Tibial artery (tissue), 4 donors: Measurements from ENCODE around the gene RAB44.

Source experiments
- DNase-seq, 2 donors: peaks; one replicate each; pipeline ENCODE4 v3.0.0-alpha.2; 2019
- H3K27ac ChIP-seq, 2 donors: fragments of 200-600 bp; sonication (generic) in 1 of 2; 1 replicate in 1 of 2; 2 replicates in 1 of 2; pipeline ENCODE4 v1.5.1; 2018 to 2019; ENCODE audit warnings: mild to moderate bottlenecking in 1 of 2
- H3K27me3 ChIP-seq, 2 donors: fragments of 200-600 bp; sonication (generic) in 1 of 2; one replicate each; pipeline versions ENCODE4 v1.5.1 to v1.6.0; 2016 to 2019
- H3K36me3 ChIP-seq, 3 donors: fragments of 200-600 bp; sonication (generic) in 2 of 3; one replicate each; pipeline ENCODE4 v1.5.1; 2016 to 2019; ENCODE audit warnings: mild to moderate bottlenecking in 2 of 3
- H3K4me1 ChIP-seq, 4 donors: fragments of 200-600 bp; sonication (generic) in 2 of 4; 1 replicate in 3 of 4; 2 replicates in 1 of 4; pipeline ENCODE4 v1.5.1; 2016 to 2019
- H3K4me3 ChIP-seq, 2 donors: fragments of 200-600 bp; sonication (generic) in 1 of 2; 1 replicate in 1 of 2; 2 replicates in 1 of 2; pipeline ENCODE4 v1.5.1; 2018 to 2019; ENCODE audit warnings: mild to moderate bottlenecking in 2 of 2
- H3K9me3 ChIP-seq, 3 donors: fragments of 200-600 bp; sonication (generic) in 1 of 3; one replicate each; pipeline ENCODE4 v1.5.1; 2016 to 2019
- intact Hi-C: fragments of 100-400 bp; cut with DNase I; formaldehyde crosslinking; loops from one replicate; pipeline ENCODE4 v1.15.0; 2023; ENCODE audit warnings: low total_unique reads
- TF ChIP-seq, protein P1 (sequence below), 2 experiments: fragments of 200-600 bp in 1 of 2; fragments of 450-650 bp in 1 of 2; IDR thresholded peaks; one replicate each; pipeline ENCODE4 v1.5.1; 2017 to 2019; ENCODE audit warnings: antibody characterized with exemption in 2 of 2, mild to moderate bottlenecking in 1 of 2, moderate library complexity in 1 of 2

RAB44 gene

DNA sequence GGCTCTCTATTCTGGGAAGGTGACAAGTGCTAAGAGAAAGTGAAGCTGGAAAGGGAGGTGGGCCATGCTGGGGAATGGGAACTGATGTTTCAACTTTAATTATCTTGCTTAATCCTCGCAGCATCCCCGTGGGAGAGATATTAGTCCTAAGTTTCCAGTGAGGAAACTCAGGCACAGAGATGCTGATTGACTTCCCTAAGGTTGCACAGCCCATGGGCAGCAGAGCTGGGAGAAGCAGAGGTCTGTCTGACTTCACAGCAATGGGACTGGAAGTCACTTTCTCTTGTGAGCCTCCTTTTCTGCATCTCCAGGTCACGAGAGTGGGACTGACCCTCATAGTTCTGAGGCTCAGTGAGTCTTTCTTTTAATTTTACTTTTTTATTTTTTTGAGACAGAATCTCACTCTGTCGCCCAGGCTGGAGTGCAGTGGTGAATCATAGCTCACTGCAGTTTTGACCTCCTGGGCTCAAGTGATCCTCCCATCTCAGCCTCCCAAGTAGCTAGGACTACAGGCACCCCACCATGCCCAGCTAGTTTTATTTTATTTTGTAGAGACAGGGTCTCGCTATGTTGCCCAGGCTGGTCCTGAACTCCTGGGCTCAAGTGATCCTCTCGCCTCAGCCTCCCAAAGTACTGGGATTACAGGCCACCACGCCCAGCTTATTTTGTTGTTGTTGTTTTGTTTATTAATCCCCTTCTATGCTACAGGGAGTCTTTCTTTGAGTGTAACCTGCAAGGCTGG is 2.6 kb downstream of the RAB44 start:
- TF ChIP-seq, protein P1, sequence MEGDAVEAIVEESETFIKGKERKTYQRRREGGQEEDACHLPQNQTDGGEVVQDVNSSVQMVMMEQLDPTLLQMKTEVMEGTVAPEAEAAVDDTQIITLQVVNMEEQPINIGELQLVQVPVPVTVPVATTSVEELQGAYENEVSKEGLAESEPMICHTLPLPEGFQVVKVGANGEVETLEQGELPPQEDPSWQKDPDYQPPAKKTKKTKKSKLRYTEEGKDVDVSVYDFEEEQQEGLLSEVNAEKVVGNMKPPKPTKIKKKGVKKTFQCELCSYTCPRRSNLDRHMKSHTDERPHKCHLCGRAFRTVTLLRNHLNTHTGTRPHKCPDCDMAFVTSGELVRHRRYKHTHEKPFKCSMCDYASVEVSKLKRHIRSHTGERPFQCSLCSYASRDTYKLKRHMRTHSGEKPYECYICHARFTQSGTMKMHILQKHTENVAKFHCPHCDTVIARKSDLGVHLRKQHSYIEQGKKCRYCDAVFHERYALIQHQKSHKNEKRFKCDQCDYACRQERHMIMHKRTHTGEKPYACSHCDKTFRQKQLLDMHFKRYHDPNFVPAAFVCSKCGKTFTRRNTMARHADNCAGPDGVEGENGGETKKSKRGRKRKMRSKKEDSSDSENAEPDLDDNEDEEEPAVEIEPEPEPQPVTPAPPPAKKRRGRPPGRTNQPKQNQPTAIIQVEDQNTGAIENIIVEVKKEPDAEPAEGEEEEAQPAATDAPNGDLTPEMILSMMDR (IDR thresholded peaks at IDR 0.05) = no peak
- H3K27ac ChIP-seq = no peak overlapping the region
- intact Hi-C loops = no loop called here
- no peaks in the 10 kb centered on the region for H3K4me1 ChIP-seq
- DNase-seq = peak in 1 of 2 donors; percentile 4
- H3K27me3 ChIP-seq = peaks cover 0 to 4% of the 10 kb centered on the region in 2 donors
- no peaks in the 10 kb centered on the region for H3K36me3 ChIP-seq
- H3K4me3 ChIP-seq = no peak overlapping the region
- no peaks in the 10 kb centered on the region for H3K9me3 ChIP-seq

DNA sequence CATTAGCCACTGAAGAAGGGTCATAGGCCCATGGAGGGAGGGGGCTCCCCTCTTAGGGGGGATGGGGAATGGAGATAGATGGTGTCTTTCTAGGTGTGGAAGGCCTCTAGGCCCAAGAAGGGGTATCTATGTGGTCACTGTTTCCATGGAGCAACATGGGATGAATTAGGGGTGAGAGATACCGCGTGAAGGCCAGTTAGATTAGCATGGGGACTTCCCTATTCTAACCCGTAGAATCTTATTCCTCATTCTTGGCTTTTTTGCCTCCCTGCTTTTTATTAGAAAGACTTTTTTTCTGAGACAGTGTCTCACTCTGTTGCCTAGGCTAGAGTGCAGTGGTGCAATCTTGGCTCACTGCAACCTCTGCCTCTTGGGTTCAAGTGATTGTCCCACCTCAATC is 3.2 kb downstream of the RAB44 start:
- no peaks in the 10 kb centered on the region for H3K9me3 ChIP-seq
- no peak overlapping the region for H3K4me3 ChIP-seq
- intact Hi-C loops = no loop called here
- TF ChIP-seq, protein P1 (IDR thresholded peaks at IDR 0.05) = no peak
- peak in 1 of 2 donors; percentile 28 for DNase-seq
- no peaks in the 10 kb centered on the region for H3K36me3 ChIP-seq
- H3K27me3 ChIP-seq = peaks cover 0 to 4% of the 10 kb centered on the region in 2 donors
- H3K4me1 ChIP-seq = no peaks in the 10 kb centered on the region
- no peak overlapping the region for H3K27ac ChIP-seq

DNA sequence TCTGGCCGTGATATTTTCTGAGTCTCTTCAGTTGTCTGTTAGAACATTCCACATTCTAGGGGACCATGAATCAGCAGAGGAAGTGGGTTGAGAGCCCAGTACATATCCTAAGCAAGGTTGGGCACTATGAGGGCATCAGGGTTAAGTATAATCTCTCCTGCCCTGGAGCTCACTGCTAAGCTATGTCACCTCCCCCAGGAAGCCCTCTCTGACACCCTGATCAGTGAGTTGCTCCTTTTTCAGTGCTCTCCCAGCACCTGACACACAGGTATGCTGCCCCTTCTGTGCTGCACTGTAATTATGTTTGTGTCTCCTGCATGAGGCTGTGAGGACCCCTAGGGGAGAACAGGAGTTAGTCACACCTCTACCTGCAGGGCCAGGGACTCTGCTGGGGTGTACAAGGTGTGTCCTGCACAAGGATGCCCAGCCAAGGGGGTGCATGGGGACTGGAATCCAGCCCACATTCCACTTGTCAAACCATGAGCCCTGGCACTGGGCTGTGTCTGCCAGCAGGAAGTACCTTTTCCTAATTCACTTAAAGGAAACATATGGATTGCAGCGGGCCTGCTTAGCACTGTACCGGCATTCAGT is 3.9 kb downstream of the RAB44 start:
- intact Hi-C loops = no loop called here
- Histone ChIP-seq H3K4me1 (no peaks in the 10 kb centered on the region), H3K27ac (no peak overlapping the region), H3K27me3 (peaks cover 0 to 4% of the 10 kb centered on the region in 2 donors), H3K9me3 (no peaks in the 10 kb centered on the region), H3K4me3 (no peak overlapping the region), H3K36me3 (no peaks in the 10 kb centered on the region)
- TF ChIP-seq, protein P1 (IDR thresholded peaks at IDR 0.05) = no peak
- DNase-seq = peak in 1 of 2 donors; percentile 44

DNA sequence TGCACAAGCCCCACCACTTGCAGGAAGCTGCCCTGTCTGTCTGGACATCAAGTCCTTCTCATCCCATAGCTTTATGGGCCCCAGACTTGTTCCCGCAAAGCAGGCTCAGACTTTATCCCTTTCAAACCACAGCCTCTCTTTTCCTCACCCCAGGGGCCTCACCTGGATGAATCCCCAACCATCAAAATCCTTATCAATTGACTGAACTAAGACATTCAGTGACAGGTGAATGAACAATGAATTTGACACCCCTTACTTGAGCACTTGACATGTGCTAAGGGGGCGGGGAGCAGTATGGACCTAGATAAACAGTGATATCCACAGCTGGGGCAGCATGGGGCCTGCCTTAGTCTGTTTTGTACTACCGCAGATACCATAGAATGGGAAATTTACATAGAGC is 5.0 kb downstream of the RAB44 start:
- intact Hi-C loops = no loop called here
- Histone ChIP-seq H3K4me3 (no peak overlapping the region), H3K9me3 (no peaks in the 10 kb centered on the region), H3K27me3 (peaks cover 0 to 4% of the 10 kb centered on the region in 2 donors), H3K4me1 (no peaks in the 10 kb centered on the region), H3K27ac (no peak overlapping the region), H3K36me3 (no peaks in the 10 kb centered on the region)
- peak in 1 of 2 donors; percentile 21 for DNase-seq
- TF ChIP-seq, protein P1 (IDR thresholded peaks at IDR 0.05) = no peak

DNA sequence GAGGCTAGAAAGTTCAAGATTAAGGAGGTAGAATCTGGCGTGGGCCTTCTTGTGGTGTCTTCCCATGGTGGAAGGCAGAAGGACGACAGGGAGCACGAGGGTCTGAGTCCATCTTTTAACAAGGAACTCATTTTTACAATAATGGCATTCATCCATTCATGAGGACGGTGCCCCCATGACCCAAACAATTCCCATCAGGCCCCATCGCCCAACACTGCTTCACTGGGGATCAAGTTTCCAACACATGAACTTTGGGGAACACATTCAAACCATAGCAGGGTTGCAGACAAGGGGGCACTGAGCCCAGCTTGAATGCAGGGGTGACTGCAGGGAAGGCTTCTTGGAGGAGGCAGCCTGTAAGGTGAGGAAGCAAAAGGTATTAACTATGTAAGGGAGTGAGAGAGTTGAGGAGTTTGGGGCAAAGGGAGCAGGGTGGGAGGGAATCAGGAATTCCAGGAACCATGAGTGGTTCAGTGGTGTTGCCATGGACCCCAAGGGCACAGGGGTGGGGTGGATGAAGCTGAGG is 5.5 kb downstream of the RAB44 start:
- H3K9me3 ChIP-seq = no peaks in the 10 kb centered on the region
- TF ChIP-seq, protein P1 (IDR thresholded peaks at IDR 0.05) = no peak
- no peak overlapping the region for H3K27ac ChIP-seq
- DNase-seq = peak in 1 of 2 donors; percentile 40
- H3K27me3 ChIP-seq = peaks cover 0 to 4% of the 10 kb centered on the region in 2 donors
- no peak overlapping the region for H3K4me3 ChIP-seq
- intact Hi-C loops = no loop called here
- H3K36me3 ChIP-seq = no peaks in the 10 kb centered on the region
- no peaks in the 10 kb centered on the region for H3K4me1 ChIP-seq
